GM12801 (cell line): ENCODE results near the gene ANKS4B.

Experiments
- CTCF ChIP-seq: IDR thresholded peaks from one replicate; pipeline ENCODE4 v1.5.1; 2011; ENCODE audit warnings: control low read depth; ENCODE audit not compliant: insufficient read length; ENCODE audit errors: extremely low read depth

The ANKS4B gene, protein sequence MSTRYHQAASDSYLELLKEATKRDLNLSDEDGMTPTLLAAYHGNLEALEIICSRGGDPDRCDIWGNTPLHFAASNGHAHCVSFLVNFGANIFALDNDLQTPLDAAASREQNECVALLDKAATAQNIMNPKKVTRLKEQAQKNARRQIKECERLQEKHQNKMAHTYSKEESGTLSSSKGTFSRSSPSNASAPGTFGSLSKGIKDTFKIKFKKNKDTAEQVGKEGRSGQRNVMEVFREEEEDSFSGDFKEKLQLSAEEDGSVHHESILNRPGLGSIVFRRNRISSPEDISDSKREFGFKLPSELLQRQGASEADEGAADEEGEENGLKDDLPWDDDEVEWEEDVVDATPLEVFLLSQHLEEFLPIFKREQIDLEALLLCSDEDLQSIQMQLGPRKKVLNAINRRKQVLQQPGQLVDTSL

DNA sequence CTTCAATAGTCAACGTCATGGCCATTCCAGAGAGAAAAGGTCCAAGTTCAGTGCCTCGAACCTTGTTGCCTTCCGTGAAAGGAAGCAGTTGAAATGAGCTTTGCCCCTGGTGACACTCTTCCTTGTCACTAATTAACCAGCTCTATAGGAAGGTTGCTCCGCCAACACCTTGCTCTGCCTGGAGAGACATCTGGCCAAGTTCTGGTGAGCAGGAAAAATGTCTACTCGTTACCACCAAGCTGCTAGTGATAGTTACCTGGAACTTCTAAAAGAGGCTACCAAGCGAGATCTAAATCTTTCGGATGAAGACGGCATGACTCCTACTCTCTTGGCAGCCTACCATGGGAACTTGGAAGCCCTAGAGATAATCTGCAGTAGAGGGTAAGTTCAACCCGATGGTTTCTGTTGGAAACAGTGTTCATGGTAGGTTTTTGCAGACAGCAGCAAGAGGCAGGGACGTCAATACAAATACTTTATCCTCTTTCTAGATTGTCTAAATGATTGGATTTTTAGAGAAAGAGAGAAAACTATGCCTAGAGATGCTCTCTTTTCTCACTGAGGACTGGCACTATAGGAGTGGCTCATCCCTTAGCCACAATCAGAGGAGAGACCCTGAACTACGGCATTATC lies at the start of gene ANKS4B:
ANKS4B (plus strand) TSS at position 179 of the 630 bp plus-strand sequence; CDS start at position 218, 39 bp downstream.
- no peak for TF ChIP-seq CTCF

DNA sequence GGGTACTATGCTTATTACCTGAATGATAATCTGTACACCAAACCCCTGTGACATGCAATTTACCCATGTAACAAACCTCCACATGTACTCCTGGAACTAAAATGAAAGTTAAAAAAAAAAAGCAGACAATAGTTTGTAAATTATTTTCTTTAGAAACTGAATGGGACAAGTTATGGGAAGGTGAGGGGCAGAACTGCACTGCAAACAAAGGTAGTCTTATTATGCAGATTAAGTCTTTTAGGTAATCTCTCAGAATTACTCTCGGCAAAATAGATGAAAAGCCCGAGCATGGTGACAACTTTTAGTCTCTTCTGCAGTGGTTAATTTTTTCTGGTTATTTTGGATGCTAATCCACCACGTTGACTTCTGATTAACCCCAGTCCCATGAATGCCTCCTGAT lies 49.5 kb upstream of the ANKS4B start:
- no peak for TF ChIP-seq CTCF

DNA sequence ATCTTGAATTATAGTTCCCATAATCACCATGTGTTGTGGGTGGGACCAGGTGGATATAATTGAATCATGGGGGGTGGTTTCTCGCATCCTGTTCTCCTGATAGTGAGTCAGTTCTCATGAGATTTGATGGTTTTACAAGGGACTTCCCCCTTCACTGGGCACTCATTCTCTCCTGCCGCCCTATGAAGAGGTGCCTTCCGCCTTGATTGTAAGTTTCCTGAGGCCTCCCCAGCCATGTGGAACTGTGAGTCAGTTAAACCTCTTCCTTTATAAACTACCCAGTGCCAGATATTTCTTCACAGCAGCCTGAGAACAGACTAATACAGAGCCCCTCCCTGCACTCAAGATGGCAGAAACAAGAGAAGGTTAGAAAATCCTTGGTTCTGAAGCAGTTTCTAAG lies 48.7 kb upstream of the ANKS4B start:
- no peak for TF ChIP-seq CTCF

- TF ChIP-seq CTCF = no peak
Observed at GRCh38 chr16:21185659-21186325, 47.7 kb upstream of the ANKS4B start.

GRCh38 chr16:21186326-21186691 lies 47.2 kb upstream of the ANKS4B start:
- TF ChIP-seq CTCF = no peak

DNA sequence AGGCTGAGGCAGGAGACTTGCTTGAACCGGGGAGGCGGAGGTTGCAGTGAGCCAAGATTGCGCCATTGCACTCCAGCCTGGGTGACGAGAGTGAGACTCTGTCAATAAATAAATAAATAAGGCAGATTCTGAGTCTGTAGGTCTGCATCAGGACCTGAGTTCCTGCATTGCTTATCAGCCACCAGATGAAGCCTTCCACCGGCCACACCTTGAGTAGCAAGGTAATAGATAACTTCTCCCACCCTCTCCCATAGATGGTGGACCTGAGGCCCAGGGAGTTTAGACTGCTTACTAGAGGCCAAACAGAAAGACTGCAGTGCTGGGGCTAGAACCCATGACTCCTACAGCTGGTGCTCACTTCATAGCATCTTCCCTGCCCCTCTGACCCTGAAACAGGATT lies 44.2 kb upstream of the ANKS4B start:
- TF ChIP-seq CTCF = no peak

DNA sequence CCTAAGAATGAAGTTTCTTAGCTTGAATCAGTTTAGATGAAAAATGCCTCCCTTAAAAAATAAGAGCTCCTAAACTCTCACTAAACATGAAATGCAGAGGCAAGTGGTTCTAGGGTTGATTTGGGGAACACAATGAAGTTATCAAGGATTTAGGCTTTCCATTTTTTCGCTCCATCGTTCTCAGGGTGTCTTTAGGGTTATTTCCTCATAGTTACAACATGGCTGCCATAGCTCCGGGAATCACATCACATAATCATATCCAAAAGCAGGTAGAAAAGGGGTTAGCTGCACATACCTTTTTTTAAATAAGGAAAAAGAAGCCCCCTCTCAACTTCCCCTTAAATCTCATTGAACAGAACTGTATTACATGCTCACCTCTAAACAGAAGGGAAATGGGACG lies 43.5 kb upstream of the ANKS4B start:
- no peak for TF ChIP-seq CTCF
